GM12878 (cell line): ENCODE data around the gene NIPA2. TPM values are rescaled to one million over a fixed set of nuclear protein-coding genes. Genes with fewer than 3 reads are reported as not detected.

Source experiments
- ATAC-seq: fragments of 200-7000 bp; cut with Tn5 transposase; 3 replicates; pipeline ENCODE4 v1.9.1; 2020; ENCODE audit warnings: mild to moderate bottlenecking, moderate library complexity
- BruUV-seq: library from RNA; stranded (reverse); fragments of 400-500 nt; replicated peaks from 2 replicates; lab custom pipeline; 2021; lab: Mats Ljungman, UMichigan
- CTCF ChIA-PET: fragments of 300-600 bp; sonication (Branson Sonifier 250); formaldehyde crosslinking; extraction: SDS; loops from one replicate; lab custom pipeline; 2021; ENCODE audit warnings: inconsistent platforms; lab: Yijun Ruan, JAX
- POLR2A ChIA-PET: fragments of 350-600 bp; formaldehyde crosslinking; extraction: SDS; loops from one replicate; lab custom pipeline; 2021; ENCODE audit warnings: inconsistent platforms; lab: Charles Lee
- RAD21 ChIA-PET: fragments of 300-600 bp; sonication (Branson Sonifier 250); formaldehyde crosslinking; loops from one replicate; lab custom pipeline; 2023; ENCODE audit warnings: antibody characterized with exemption; ENCODE audit not compliant: unreplicated experiment; lab: Charles Lee
- SMC1A ChIA-PET: fragments of 300-600 bp; sonication (Branson Sonifier 250); formaldehyde crosslinking; loops from one replicate; lab custom pipeline; 2023; ENCODE audit not compliant: unreplicated experiment, uncharacterized antibody; lab: Charles Lee
- DNase-seq: peaks from one replicate; pipeline ENCODE4 v3.0.0-alpha.2; 2011; ENCODE audit warnings: low read depth, low spot score
- FAIRE-seq: peaks from 3 replicates; lab custom pipeline; 2011; peaks lifted over from hg19 to GRCh38; lab: Jason Lieb, UNC
- H2AFZ ChIP-seq: 2 replicates; pipeline ENCODE4 v1.6.0; 2011; ENCODE audit warnings: low read depth, low read length, control low read depth; ENCODE audit not compliant: control insufficient read depth
- H3K27ac ChIP-seq: 2 replicates; pipeline ENCODE4 v1.5.1; 2011; ENCODE audit warnings: control low read depth; ENCODE audit not compliant: control insufficient read depth, insufficient read depth
- H3K27me3 ChIP-seq, 2 experiments: replicated peaks in 1 of 2; 2 replicates each; pipeline versions ENCODE4 v1.6.0 to v1.6.1; 2011; ENCODE audit warnings: low read length in 1 of 2; ENCODE audit not compliant: control insufficient read depth in 2 of 2, insufficient read depth in 2 of 2
- H3K36me3 ChIP-seq, 2 experiments: 2 replicates each; pipeline ENCODE4 v1.5.1; 2011; ENCODE audit warnings: low read length in 1 of 2; ENCODE audit not compliant: control insufficient read depth in 2 of 2, insufficient read depth in 2 of 2
- H3K4me1 ChIP-seq: 2 replicates; pipeline ENCODE4 v1.6.1; 2011; ENCODE audit warnings: mild to moderate bottlenecking, low read length, moderate library complexity, mixed read lengths; ENCODE audit not compliant: control insufficient read depth, insufficient read depth
- H3K4me2 ChIP-seq: 2 replicates; pipeline ENCODE4 v1.6.0; 2011; ENCODE audit warnings: control low read depth; ENCODE audit not compliant: control insufficient read depth, insufficient read depth
- H3K4me3 ChIP-seq: fragments of 200-600 bp; sonication (generic); 2 replicates; pipeline ENCODE4 v1.5.1; 2016
- H3K79me2 ChIP-seq: 2 replicates; pipeline ENCODE4 v1.6.0; 2011; ENCODE audit warnings: low read length; ENCODE audit not compliant: control insufficient read depth, insufficient read depth
- H3K9ac ChIP-seq: 2 replicates; pipeline ENCODE4 v1.8.0; 2011; ENCODE audit warnings: low read length, control low read depth, mixed read lengths; ENCODE audit not compliant: control insufficient read depth, insufficient read depth
- H3K9me3 ChIP-seq: replicated peaks from 3 replicates; pipeline ENCODE4 v1.5.1; 2011; ENCODE audit warnings: mild to moderate bottlenecking, low read length; ENCODE audit not compliant: control insufficient read depth, insufficient read depth
- H4K20me1 ChIP-seq: 2 replicates; pipeline ENCODE4 v1.6.0; 2011; ENCODE audit not compliant: control insufficient read depth, insufficient read depth
- ATF2 ChIP-seq: IDR thresholded peaks from 2 replicates; pipeline ENCODE4 v1.6.1; 2012; ENCODE audit warnings: low read length, inconsistent platforms
- NFYA ChIP-seq: IDR thresholded peaks from 2 replicates; pipeline ENCODE4 v1.6.1; 2011; ENCODE audit warnings: low read depth, mild to moderate bottlenecking, low read length, improper control_type of control experiment, borderline replicate concordance
- POU2F2 ChIP-seq: IDR thresholded peaks from 3 replicates; pipeline ENCODE4 v1.6.1; 2011; ENCODE audit warnings: low read depth, mild to moderate bottlenecking, low read length, borderline replicate concordance
- SRF ChIP-seq, 2 experiments: IDR thresholded peaks; 2 replicates each; pipeline ENCODE4 v1.6.1; 2011; ENCODE audit warnings: low read depth in 2 of 2, low read length in 2 of 2, mild to moderate bottlenecking in 1 of 2, moderate library complexity in 1 of 2
- ZBTB11 ChIP-seq: fragments of 450-650 bp; formaldehyde crosslinking; IDR thresholded peaks from 2 replicates; pipeline ENCODE4 v1.5.0; 2022; ENCODE audit warnings: mild to moderate bottlenecking, missing genetic modification characterization
- WGBS: methylation state at CpG from one replicate; pipeline ENCODE4 v1.1.6; 2016; ENCODE audit warnings: low lambda C conversion rate; ENCODE audit not compliant: insufficient replicate concordance, insufficient coverage; ENCODE audit errors: missing lambda C conversion rate; 5-methylcytosine and 5-hydroxymethylcytosine counted together
- in situ Hi-C: fragments of 300-500 bp; cut with MboI; formaldehyde crosslinking; loops from 9 replicates; pipeline ENCODE4 v1.14.3; 2018; ENCODE audit warnings: mixed read lengths
- intact Hi-C: fragments of 100-400 bp; cut with micrococcal nuclease; formaldehyde crosslinking; loops from one replicate; pipeline ENCODE4 v1.14.2; 2022; ENCODE audit not compliant: unreplicated experiment
- polyA plus RNA-seq, 11 experiments: library from polyadenylated mRNA; depleted of rRNA in 4 of 11; unstranded in 6 of 11; stranded (reverse) in 5 of 11; fragments of >200 nt; fragmentation: Nextera tagmentation in 4 of 11; fragmentation: Illumina TruSeq in 1 of 11; extraction: Ambion mirVana in 4 of 11; extraction: Trizol in 1 of 11; gene quantifications; 1 replicate in 1 of 11; 2 replicates in 10 of 11; pipeline versions ENCODE4 v1.2.1 to v1.2.3, GENCODE V29; 2011 to 2016; ENCODE audit warnings: inconsistent platforms in 2 of 11, missing spikeins in 2 of 11, low read depth in 1 of 11
- total RNA-seq, 4 experiments: library from RNA; depleted of rRNA in 3 of 4; stranded (reverse); fragments of >200 nt in 3 of 4; fragmentation: Illumina TruSeq in 1 of 4; extraction: Trizol in 1 of 4; gene quantifications; 2 replicates each; pipeline versions ENCODE4 v1.2.1 to v1.2.3, GENCODE V29; 2013 to 2021

NIPA2 gene
- total and polyA plus RNA-seq, 10 of the 15 experiments (the other 5 are each of a cell fraction or from before 2014, with no cell fraction given) = 24.4 to 159 (median 96.5) TPM

- in situ Hi-C loops = no loop called here
- peaks cover 9% of the 10 kb centered on the region for H3K4me1 ChIP-seq
- TF ChIP-seq POU2F2 = no peak
- no peak for TF ChIP-seq NFYA
- 0 out of 2 replicates have a peak, but pooled peaks have one; percentile 18 for TF ChIP-seq ATF2
- TF ChIP-seq ZBTB11 (CRISPR knock-in tag) = no peak
- TF ChIP-seq SRF (IDR thresholded peaks at IDR 0.05; ENCODE audit: low read depth in 2 of 2, low read length in 2 of 2) = peak in 1 of 2 experiments; percentile 53; a peak in 1 of 4 replicates
- CTCF ChIA-PET = no interaction called here
- BruUV-seq = no TSS peak
- H3K36me3 ChIP-seq = peaks cover 6 to 20% of the 10 kb centered on the region in 2 experiments
- WGBS = 25% methylated on average over 2 of the region's 2 CpGs
- H3K27me3 ChIP-seq = no peaks in the 10 kb centered on the region
- H4K20me1 ChIP-seq = peaks cover 6% of the 10 kb centered on the region
- H2AFZ ChIP-seq = no peak overlapping the region
- intact Hi-C loops = no loop called here
- no peak for DNase-seq
- no peak overlapping the region; the same call in 1 of the 2 replicates for H3K4me2 ChIP-seq
- ATAC-seq = peak; percentile 58
- RAD21 ChIA-PET = no interaction called here
- no peaks in the 10 kb centered on the region for H3K9me3 ChIP-seq
- H3K27ac ChIP-seq = peak overlapping the region; percentile 35
- H3K9ac ChIP-seq = no peak overlapping the region
- no peak for FAIRE-seq
- peaks cover 83% of the 10 kb centered on the region for H3K79me2 ChIP-seq
- SMC1A ChIA-PET = no interaction called here
- POLR2A ChIA-PET = interaction anchor here (0.9 kb wide), 1 partner anchor 11 kb away, joined by 3 read pairs; no protein-coding TSS in a partner anchor
- no peak overlapping the region for H3K4me3 ChIP-seq
These were observed 6.9 kb downstream of the NIPA2 start for GRCh38 chr15:22845289-22845900.
